GM21360 (cell line): ENCODE measurements around the gene HMCN2.
"Not testable (repeated sequence)": the region's sequence is repeated elsewhere in the genome, so short reads cannot be mapped to it uniquely, and the experiment has no call there.

ENCODE experiments used
- ATAC-seq: cut with Tn5 transposase; IDR thresholded peaks from one replicate; pipeline ENCODE4 v1.9.1; 2021; ENCODE audit warnings: mild to moderate bottlenecking, moderate library complexity; ENCODE audit not compliant: unreplicated experiment

The HMCN2 gene

GRCh38 chr9:130383350-130383715 is 117.8 kb downstream of the HMCN2 start:
- no peak for ATAC-seq

- ATAC-seq, result no peak
Measured at GRCh38 chr9:130383979-130384676, 118.6 kb downstream of the HMCN2 start.

GRCh38 chr9:130385257-130385656 is 119.7 kb downstream of the HMCN2 start:
- ATAC-seq, result no peak

GRCh38 chr9:130387398-130387797 is 121.8 kb downstream of the HMCN2 start:
- ATAC-seq, result no peak

GRCh38 chr9:130387905-130388304 is 122.3 kb downstream of the HMCN2 start:
- no peak for ATAC-seq

- ATAC-seq, result no peak
Measured at GRCh38 chr9:130390390-130390789, 124.8 kb downstream of the HMCN2 start.

GRCh38 chr9:130390986-130391385 is 125.4 kb downstream of the HMCN2 start:
- ATAC-seq, result no peak

- no peak for ATAC-seq
Measured at GRCh38 chr9:130391866-130392265, 126.3 kb downstream of the HMCN2 start.

GRCh38 chr9:130393681-130394071 is 128.1 kb downstream of the HMCN2 start:
- no peak for ATAC-seq

- ATAC-seq, result no peak
Measured at GRCh38 chr9:130394320-130394719, 128.8 kb downstream of the HMCN2 start.

- no peak for ATAC-seq
Measured at GRCh38 chr9:130394814-130395470, 129.4 kb downstream of the HMCN2 start.

GRCh38 chr9:130395810-130396435 is 130.4 kb downstream of the HMCN2 start:
- ATAC-seq, result no peak

GRCh38 chr9:130396581-130396980 is 131.0 kb downstream of the HMCN2 start:
- no peak for ATAC-seq

GRCh38 chr9:130398487-130399240 is 133.1 kb downstream of the HMCN2 start:
- ATAC-seq, result no peak

GRCh38 chr9:130399768-130400167 is 134.2 kb downstream of the HMCN2 start:
- no peak for ATAC-seq

GRCh38 chr9:130400870-130401269 is 135.3 kb downstream of the HMCN2 start:
- ATAC-seq, result no peak

GRCh38 chr9:130401742-130402141 is 136.2 kb downstream of the HMCN2 start:
- not testable (repeated sequence) for ATAC-seq

GRCh38 chr9:130402243-130402642 is 136.7 kb downstream of the HMCN2 start:
- no peak for ATAC-seq

GRCh38 chr9:130402645-130403440 is 137.3 kb downstream of the HMCN2 start:
- no peak for ATAC-seq

GRCh38 chr9:130405657-130406257 is 140.2 kb downstream of the HMCN2 start:
- no peak for ATAC-seq
